Forelimb muscle (tissue), 1 donor: ENCODE data around the gene ESYT1. TPM values are rescaled to one million over a fixed set of nuclear protein-coding genes. Genes with fewer than 3 reads are reported as not detected.

Experiments used
- DNase-seq: peaks from one replicate; pipeline ENCODE4 v3.0.0-alpha.2; 2013; ENCODE audit warnings: low read depth
- polyA plus RNA-seq: library from polyadenylated mRNA; unstranded; fragments of 120-200 nt; gene quantifications from one replicate; pipeline ENCODE4 v1.2.1, GENCODE V29; 2013; ENCODE audit not compliant: insufficient read length

Gene ESYT1
- polyA plus RNA-seq, 1 donor = 71.4 TPM

DNA sequence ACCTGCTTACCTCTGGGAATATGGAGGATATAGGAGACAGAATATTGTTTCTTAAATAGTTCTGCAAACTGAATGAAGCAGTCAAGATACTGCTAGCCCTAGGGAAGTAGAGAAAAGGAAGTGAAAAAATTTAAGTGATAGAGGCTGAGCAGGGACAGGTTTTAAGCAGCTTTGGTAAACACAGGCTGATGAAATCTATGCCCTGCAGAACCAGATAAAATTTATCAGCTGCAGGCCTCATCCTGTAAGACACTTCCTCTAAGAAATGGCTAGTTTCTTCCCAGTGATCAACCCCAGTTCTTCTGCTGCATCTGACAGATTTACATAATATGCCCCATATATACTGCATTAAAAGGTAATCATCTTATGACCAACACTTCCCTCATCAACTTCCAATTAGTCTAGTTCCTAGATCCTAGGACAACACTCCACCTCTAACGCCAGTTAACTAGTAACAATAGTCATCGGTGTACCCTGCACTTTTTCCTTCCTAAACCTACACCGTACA lies 1.3 kb upstream of the ESYT1 start:
- no peak for DNase-seq

DNA sequence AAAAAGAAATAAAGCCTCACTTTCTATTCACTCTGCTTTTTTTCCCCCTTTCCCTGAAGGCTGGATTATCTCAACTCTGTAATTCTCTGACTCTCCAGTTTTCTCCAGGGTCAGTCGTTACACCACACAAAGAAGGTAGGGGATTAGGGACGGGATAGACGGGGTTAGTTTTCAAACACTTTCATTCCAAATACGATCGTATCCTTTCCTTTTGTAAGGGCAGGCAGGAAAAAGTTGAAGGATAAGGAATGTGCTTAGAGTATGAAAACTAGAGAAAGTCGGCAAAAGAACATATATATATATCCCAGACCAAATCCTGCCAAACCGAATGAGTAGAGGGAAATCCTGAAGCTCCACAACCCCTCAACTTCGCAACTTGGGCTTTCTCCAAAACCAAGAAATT lies 581 bp upstream of the ESYT1 start:
- DNase-seq = no peak

DNA sequence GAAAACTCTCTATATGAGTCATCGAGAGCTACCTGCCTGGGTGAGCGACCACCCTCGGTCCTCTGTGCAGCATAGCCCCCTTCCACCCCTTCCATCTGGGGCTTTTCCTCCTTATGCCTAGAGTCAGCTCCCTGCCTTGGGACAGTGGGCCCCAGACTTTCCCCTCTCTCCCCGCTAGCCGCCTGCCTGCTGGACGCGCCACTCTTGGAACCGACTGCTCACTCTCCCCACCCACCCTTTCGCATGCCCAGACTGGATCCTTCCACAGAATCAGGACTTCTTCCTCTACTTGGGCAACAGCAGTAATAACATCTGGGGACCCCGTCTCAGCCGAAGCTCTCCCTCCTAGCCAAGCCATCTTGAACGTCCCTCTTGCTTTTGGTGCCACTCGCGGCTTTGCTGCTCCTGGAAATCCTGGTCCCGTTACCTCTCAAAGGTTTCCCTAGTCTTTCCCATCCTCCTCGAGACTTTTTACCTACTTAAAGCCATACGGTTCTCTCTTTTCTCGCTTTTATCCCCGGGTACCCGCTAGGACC lies 671 bp downstream of the ESYT1 start:
- DNase-seq = no peak

DNA sequence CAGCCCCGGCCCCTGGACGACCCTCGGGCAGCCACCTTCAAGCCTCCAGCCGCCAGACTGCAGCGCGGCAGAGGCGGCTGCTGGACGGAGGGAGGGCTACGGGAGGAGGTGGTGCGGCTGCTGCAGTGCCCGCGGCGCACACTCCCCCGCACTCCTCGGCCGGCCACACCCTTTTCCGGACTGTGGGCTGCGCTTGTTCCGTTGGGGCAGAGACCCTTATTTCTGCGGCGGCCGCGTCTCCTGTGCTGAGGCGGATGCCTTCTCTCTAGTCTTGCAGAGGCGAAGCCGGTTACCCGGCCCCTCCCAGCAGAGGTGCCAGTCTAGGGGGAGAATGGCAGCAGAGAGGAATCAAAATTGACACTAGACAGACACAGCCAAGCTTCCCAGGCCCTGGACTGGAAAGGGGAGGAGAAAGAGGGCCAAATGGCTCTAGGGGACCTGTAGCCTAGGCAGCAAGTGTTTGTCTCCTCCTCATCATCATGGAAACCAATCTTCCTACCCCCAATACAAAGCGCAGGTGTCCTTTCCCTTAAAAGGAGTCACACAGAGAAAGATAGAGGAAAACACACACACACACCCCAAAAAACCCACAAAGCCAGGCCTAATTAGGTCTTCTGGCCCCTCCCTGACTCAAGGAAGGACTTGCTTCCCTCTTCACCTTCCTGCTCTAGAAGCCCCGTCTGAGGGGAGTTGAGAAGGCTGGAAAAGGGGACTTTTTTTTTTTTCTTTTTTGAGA lies 1.3 kb downstream of the ESYT1 start:
- DNase-seq = no peak

DNA sequence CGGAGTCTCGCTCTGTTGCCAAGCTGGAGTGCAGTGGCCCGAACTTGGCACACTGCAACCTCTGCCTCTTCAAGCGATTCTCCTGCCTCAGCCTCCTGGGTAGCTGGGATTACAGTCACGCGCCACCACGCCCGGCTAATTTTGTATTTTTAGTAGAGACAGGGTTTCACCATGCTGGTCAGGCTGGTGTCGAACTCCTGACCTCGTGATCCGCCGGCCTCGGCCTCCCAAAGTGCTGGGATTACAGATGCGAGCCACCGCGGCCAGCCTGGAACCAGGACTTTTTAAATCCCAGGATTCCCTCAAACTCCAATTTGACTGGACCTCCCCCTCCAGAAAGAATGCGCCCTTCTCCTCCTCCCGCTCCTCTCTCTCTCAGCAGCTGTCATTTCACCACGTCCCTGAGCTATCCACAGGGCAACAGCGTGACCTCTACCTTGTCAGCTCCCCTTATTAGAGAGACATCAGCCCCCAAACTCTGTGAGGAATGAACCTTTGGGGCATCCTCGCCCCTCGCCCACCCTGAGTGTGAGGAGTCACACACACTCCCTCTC lies 2.0 kb downstream of the ESYT1 start:
- no peak for DNase-seq

DNA sequence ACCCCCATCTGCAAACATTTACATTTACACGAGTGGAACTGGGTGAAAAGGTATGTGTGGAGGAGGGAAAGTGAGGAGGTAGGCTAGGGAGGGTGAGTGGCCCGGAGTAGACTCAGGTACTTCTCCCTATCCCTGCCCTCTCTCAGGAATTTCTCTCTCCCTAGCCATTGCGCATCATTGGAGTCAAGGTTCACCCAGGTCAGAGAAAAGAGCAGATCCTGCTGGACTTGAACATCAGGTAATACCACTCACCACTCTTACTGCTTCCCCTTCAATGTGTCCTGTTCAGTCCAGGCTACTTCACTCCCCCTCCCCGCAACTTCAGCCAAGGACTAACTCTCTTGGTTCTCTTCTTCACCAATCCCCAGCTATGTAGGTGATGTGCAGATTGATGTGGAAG lies 2.8 kb downstream of the ESYT1 start:
- DNase-seq = no peak

DNA sequence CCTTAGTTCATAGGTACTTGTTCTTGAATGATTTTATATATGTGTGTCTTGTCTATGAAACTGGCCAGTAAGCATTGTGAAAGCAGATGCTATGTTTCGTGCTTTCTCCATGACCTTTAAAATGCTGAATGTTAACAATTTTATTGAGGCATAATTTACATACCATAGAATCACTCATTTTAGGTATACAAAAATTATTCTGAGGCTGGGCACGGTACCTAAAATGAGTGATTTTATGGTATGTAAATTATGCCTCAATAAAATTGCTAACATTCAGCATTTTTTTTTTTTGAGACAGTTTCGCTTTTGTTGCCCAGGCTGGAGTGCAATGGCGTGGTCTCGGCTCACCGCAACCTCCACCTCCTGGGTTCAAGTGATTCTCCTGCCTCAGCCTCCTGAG lies 6.8 kb downstream of the ESYT1 start:
- DNase-seq = no peak

DNA sequence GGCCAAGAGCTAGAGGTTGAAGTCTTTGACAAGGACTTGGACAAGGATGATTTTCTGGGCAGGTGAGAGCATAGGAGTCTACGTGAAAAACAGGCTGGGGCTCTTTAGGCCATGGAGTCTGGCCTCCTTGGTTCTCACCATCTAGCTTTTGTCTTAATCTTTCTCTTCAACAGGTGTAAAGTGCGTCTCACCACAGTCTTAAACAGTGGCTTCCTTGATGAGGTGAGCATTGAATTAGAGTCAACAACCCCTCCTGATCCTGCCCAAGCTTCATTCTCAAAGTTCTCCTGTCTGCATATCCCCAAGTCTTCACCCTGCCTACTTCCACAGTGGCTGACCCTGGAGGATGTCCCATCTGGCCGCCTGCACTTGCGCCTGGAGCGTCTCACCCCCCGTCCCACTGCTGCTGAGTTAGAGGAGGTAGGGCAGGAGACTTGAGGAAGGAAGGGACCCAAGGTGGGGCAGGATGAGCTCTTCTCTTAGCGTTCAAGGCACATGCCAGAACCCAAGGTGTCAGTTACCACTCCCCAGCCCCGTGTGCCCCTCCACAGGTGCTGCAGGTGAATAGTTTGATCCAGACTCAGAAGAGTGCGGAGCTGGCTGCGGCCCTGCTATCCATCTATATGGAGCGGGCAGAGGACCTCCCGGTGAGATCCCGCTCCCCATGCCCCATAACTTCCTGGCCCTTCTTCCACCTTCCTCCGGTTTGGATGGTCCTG lies 9.9 kb downstream of the ESYT1 start:
- DNase-seq = no peak

DNA sequence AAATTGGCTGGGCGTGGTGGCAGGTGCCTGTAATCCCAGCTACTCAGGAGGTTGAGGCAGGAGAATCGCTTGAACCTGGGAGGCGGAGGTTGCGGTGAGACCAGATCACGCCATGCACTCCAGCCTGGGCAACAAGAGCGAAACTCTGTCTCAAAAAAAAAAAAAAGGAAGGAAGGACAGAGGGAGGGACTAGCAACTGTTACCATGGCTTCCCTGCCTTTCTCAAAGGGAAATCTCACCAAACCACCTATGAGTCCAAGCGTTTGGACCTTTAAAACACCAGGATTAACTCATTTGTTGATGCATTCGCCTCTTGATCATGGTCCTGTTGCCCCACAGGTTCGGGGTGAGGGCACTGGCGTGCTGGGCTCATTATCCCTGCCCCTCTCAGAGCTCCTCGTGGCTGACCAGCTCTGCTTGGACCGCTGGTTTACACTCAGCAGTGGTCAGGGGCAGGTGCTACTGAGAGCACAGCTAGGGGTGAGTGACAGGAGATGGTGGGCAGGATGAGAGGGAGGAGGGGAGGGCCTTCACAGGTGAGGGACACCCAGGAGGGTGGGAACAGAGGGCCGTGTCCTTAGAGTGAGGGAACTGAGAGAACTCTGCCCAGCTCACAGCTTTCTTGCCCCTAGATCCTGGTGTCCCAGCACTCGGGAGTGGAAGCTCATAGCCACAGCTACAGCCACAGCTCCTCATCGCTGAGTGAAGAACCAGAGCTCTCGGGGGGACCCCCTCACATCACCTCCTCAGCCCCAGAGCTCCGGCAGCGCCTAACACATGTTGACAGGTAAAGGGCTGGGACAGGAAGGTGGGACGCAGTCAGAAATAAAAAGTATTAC lies 14.1 kb downstream of the ESYT1 start:
- DNase-seq = no peak

DNA sequence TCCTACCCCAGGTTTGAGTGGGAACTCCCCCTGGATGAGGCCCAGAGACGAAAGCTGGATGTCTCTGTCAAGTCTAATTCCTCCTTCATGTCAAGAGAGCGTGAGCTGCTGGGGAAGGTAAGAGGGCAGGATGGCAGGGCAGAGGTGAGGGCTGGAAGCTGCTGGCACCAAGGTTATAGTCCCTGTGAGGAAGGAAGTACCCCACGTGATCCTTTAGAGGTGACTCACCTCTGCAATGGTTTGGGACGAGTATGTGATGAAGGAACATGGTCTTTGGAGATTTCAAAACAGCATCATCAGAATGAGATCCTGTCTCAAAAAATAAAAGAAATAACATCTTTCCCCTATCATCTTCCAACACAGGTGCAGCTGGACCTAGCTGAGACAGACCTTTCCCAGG lies 15.2 kb downstream of the ESYT1 start:
- DNase-seq = no peak

DNA sequence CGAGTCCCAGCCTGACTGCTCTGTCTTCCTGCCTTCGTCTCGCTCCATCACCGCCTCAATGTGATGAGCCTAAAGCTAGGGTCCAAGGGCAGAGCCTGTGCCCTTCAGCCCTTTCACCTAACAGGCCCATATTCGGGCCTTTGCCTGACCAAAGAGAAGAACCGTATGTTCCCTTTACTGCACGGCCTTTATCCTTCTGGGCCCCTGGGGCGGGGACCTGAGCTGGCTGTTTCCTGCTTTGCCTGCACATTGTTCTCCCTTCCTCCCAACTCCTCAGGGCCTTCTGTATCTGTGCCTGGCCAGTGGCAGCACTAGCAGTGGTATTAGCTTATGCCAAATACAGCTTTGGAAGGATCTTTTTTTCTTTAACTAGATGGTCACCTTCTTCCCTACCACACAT lies 15.8 kb downstream of the ESYT1 start:
- no peak for DNase-seq

DNA sequence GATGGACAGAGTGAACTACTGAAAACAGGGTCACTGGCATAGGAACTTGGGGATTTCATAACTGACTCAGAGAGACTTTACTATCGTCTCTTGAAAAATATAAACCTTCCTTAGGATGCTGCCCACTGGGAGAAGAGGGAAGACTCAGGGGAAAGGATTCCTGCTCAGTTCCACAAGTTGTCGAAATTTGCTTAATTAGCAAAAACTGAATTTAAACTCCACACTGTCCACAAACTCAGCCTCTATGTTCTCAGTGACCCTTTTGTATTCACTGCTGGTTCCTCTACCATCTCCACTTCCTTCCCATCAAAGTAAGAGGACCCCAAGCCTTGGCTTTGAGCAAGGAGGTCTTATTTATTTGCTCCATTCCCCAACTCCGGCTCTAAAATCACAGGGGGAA lies 17.1 kb downstream of the ESYT1 start:
- no peak for DNase-seq

DNA sequence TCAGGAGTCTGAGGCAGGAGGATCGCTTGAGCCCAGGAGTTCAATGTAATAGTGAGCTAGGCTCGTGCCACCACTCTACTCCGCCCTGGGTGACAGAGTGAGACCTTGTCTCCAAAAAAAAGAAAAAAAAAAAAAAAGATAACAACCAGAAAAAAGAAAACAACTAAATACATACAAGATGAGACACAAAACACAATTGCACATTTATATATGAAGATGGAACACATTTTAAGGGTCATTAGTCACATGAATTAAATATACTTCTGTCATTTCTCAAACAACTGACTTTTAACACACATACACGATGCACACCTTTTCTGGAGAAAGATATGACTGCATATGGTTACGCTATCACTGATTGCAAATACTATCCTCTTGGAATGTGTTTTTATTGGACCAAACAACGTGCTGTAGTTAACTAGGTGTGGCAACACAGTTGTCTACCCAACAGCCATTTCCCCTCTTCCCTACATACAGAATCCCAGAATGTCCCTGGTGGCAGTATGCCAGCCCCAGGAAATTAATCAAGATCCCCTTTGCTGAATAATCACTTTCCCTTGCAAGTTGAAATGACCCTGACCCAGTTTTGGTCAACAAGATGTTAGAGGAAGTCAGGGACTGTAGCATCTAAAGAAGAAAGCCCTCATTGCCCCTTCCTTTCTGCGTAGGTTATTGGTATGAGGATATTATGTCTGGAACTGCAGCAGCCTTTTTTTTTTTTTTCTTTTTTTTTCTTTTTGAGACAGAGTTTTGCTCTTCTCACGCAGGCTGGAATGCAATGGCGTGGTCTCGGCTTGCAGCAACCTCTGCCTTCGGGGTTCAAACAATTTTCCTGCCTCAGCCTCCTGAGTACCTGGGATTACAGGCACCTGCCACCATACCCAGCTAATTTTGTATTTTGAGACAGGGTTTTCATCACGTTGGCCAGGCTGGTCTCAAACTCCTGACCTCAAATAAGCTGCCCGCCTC lies 18.7 kb downstream of the ESYT1 start:
- DNase-seq = no peak

DNA sequence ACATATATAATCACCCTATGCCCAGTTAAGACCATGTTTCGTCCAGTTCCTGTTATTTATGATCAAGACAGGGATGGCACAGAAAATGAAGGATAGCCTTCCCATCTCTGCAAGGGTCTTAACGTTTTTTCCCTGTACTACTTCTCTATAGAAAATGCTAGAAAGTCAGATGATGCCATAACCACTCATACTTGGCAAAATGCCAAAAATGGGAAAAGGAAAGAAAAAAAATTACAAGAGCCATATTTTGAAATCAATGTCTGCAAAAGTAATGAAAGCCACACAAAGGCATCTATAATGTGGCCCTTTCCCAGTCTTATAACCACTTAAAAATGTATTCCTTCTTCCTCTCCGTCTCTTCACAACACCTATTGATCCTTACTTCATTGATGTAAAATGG lies 22.5 kb downstream of the ESYT1 start:
- DNase-seq = no peak

DNA sequence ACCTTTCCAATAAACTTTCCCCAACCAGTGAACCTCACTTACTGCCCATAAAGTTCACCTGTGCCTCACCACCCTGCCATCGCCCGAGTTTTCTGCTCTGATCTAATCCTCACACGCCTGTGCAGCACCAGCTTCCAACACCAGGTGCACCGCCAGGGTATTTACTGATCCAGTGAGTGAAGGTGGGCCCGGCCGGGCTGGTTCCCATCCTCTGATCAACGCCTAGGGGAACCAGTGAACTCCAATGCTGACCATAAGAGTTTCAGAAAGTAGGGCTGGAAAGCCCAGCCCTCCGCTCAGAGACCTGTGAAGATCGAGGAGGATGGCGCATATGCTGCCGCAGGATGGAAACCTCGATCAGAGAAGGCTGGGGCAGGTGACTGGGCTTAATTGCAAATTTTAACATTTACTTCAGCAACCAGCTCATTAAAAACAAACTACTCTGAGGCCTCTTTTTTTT lies 23.6 kb downstream of the ESYT1 start:
- no peak for DNase-seq

DNA sequence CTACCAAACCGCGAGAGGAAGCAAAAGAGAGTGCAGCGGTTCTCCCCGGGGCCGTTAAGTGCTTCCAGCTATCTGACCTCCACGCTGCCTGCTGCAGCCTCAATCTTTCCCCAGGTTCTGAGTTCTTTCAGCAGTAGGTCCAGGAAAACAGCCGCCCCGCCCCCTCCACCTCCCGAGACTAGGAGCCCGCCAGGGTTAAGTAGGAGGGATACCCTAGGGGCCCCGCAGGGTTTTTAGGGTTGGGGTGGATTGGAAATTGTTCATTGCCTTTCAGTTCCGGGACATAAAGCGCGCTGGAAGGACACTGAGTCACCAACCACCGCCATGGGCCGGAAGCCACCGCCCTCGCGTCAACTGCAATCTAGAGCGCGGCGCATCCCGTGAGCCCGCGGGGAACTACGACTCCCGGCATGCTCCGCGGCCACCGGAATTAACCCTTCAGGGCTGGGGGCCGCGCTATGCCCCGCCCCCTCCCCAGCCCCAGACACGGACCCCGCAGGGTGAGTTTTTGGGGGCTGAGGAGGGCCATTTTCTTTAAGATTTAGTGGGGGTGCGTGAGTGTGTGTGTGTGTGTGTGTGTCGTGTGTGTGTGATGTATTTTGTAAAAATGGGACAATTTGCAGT lies 24.2 kb downstream of the ESYT1 start, which contains the start of gene MYL6B:
TSS of gene MYL6B (plus strand) at position 456 of the 624 bp plus-strand sequence. CDS start 1,332 bp downstream, outside the sequence.
- peak; percentile 81 for DNase-seq

DNA sequence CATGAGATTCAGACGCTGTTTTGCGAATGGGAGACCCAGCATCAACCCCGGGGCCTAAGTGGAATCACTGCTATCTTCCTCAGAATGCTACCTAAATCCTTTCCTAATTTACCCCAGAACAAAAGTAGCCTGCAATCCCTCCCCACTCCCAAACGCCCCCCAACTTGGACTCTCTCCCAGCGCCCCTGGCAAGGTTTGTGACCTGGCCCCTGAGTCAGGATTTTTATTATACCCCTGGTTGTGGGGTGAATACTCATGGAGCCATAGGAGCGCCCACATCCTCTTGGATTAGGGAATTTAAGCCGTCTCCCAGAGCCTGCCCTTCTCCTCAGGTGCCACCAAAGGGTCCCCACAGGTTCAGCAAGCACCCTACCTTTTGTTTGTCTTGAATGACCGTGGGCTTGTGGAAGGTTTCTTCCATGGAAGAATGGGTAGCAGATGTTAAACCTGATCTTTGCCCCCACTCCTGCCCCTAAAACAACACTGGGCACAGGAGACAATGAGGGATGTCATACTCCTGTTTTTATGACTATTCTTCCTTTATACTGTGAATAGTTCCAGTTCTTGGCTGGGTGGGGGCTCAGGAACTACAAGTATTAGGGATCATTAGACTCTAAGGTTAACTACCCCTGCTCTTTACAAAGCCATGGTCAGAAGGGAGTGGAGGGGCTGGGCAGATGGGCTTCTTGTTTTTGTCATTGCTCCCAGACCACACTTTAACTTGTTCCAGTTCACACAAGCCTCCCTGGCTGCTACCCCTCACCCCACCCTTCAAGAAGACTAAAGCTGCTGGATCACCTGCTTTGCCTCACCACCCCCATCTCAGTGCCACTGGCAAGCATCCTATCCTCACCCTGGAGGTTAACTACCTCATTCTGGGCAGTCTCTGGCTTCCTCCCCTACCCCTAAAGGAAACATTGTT lies 24.9 kb downstream of the ESYT1 start:
- no peak for DNase-seq

DNA sequence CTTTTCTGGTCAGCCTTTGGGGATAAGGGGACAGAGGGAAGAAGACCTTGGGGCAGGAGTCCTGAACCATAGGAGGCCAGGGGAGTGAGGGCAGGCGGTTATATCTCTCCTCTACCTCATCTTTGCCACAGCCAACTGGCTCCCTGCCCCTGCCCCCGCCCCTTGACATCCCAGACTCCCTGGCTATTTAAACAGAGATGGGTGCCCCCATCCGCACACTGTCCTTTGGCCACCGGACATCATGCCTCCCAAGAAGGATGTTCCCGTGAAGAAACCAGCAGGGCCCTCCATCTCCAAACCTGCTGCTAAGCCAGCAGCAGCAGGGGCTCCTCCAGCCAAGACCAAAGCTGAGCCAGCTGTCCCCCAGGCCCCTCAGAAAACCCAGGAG lies 25.6 kb downstream of the ESYT1 start:
- DNase-seq = no peak

DNA sequence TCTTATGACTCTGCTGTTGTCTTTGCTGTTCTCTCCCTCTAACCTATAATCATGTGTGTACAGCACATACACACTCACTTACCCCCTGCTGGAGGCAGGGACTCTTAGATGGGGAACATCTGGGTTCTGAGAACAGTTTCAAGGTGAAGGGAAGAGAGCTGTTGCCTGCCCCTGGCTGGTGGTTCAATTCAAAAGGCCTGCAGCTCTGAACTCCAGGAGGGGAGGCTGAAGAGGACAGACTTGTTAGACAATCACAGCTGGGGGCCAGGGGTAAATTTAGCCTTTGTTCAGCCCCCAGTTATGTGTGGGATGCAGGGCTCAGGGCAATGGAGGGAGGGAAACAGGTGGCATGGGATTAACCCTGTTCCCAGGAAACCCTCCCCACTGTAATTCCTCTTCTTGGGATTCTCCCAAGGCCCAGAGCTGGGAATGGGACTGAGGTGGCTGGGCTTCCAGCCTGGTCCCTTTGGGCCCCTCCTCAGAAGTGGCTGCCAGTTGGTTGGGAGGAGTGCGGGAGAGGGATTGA lies 26.2 kb downstream of the ESYT1 start:
- no peak for DNase-seq
